H9 (cell line): ENCODE data around the gene CLCN3. TPM values are rescaled to one million over a fixed set of nuclear protein-coding genes. Genes with fewer than 3 reads are reported as not detected.

ENCODE experiments used
- DNase-seq: peaks from one replicate; pipeline ENCODE4 v3.0.0-alpha.2; 2017
- H2AFZ ChIP-seq: one replicate; pipeline ENCODE4 v1.6.1; 2013; ENCODE audit warnings: mild to moderate bottlenecking, low read length, control low read depth, moderate library complexity
- H2AK5ac ChIP-seq: 2 replicates; pipeline ENCODE4 v1.6.1; 2013; ENCODE audit warnings: low read length, control low read depth, mixed read lengths; ENCODE audit not compliant: insufficient read length
- H2BK120ac ChIP-seq: one replicate; pipeline ENCODE4 v1.6.1; 2013; ENCODE audit warnings: low read depth, mild to moderate bottlenecking, low read length, control low read depth, inconsistent platforms; ENCODE audit not compliant: poor library complexity, severe bottlenecking
- H2BK12ac ChIP-seq: 2 replicates; pipeline ENCODE4 v1.6.1; 2013; ENCODE audit warnings: low read length, control low read depth, mixed read lengths, low read depth; ENCODE audit not compliant: insufficient read length
- H2BK15ac ChIP-seq: 2 replicates; pipeline ENCODE4 v1.6.1; 2013; ENCODE audit warnings: low read depth, low read length, control low read depth
- H2BK20ac ChIP-seq: one replicate; pipeline ENCODE4 v1.6.1; 2013; ENCODE audit warnings: low read depth, mild to moderate bottlenecking, low read length, control low read depth, inconsistent platforms; ENCODE audit not compliant: poor library complexity, severe bottlenecking
- H2BK5ac ChIP-seq: 2 replicates; pipeline ENCODE4 v1.6.1; 2013; ENCODE audit warnings: low read length, control low read depth, mixed read lengths; ENCODE audit not compliant: insufficient read length
- H3K14ac ChIP-seq: 2 replicates; pipeline ENCODE4 v1.6.1; 2013; ENCODE audit warnings: low read length, control low read depth; ENCODE audit not compliant: insufficient read depth
- H3K18ac ChIP-seq: 2 replicates; pipeline ENCODE4 v1.6.1; 2013; ENCODE audit warnings: low read depth, mild to moderate bottlenecking, mixed read lengths, low read length, control low read depth; ENCODE audit not compliant: insufficient read length
- H3K23ac ChIP-seq: 2 replicates; pipeline ENCODE4 v1.6.1; 2013; ENCODE audit warnings: low read length, control low read depth, mixed read lengths, low read depth; ENCODE audit not compliant: insufficient read length
- H3K23me2 ChIP-seq: 2 replicates; pipeline ENCODE4 v1.6.1; 2013; ENCODE audit warnings: low read depth, mild to moderate bottlenecking, mixed read lengths, low read length, control low read depth; ENCODE audit not compliant: insufficient read length, poor library complexity, severe bottlenecking
- H3K27ac ChIP-seq: 2 replicates; pipeline ENCODE4 v1.5.1; 2013; ENCODE audit warnings: low read length, control low read depth, mixed read lengths, low read depth; ENCODE audit not compliant: insufficient read length
- H3K27me3 ChIP-seq: 2 replicates; pipeline ENCODE4 v1.6.1; 2013; ENCODE audit warnings: low read length, control low read depth, inconsistent platforms; ENCODE audit not compliant: insufficient read depth
- H3K4ac ChIP-seq: 2 replicates; pipeline ENCODE4 v1.6.1; 2013; ENCODE audit warnings: low read depth, mild to moderate bottlenecking, control low read depth, inconsistent platforms, low read length, moderate library complexity
- H3K4me1 ChIP-seq: 2 replicates; pipeline ENCODE4 v1.6.1; 2013; ENCODE audit warnings: low read length, control low read depth, inconsistent platforms; ENCODE audit not compliant: insufficient read depth
- H3K4me2 ChIP-seq: 2 replicates; pipeline ENCODE4 v1.6.1; 2013; ENCODE audit warnings: low read length, control low read depth, mixed read lengths; ENCODE audit not compliant: insufficient read length, insufficient read depth
- H3K56ac ChIP-seq: 2 replicates; pipeline ENCODE4 v1.6.1; 2013; ENCODE audit warnings: low read depth, mild to moderate bottlenecking, mixed read lengths, low read length, control low read depth; ENCODE audit not compliant: insufficient read length
- H3K79me1 ChIP-seq: 2 replicates; pipeline ENCODE4 v1.6.1; 2013; ENCODE audit warnings: low read depth, mild to moderate bottlenecking, moderate library complexity, low read length, control low read depth, inconsistent platforms; ENCODE audit not compliant: insufficient read depth, poor library complexity, severe bottlenecking
- H3K79me2 ChIP-seq: 2 replicates; pipeline ENCODE4 v1.6.1; 2013; ENCODE audit warnings: low read length, control low read depth, inconsistent platforms; ENCODE audit not compliant: insufficient read depth
- H3K9ac ChIP-seq: 2 replicates; pipeline ENCODE4 v1.6.1; 2013; ENCODE audit warnings: low read length, control low read depth, mixed read lengths; ENCODE audit not compliant: insufficient read length; ENCODE audit errors: extremely low read depth
- H3K9me3 ChIP-seq: one replicate; pipeline ENCODE4 v1.6.1; 2013; ENCODE audit warnings: low read depth, low read length, inconsistent platforms; ENCODE audit not compliant: control insufficient read depth
- H3T11ph ChIP-seq: one replicate; pipeline ENCODE4 v1.6.1; 2013; ENCODE audit warnings: mild to moderate bottlenecking, low read length, control low read depth, inconsistent platforms
- H4K20me1 ChIP-seq: one replicate; pipeline ENCODE4 v1.6.1; 2013; ENCODE audit not compliant: control insufficient read depth, insufficient read length, insufficient read depth
- H4K5ac ChIP-seq: 2 replicates; pipeline ENCODE4 v1.6.1; 2013; ENCODE audit warnings: low read depth, mild to moderate bottlenecking, mixed read lengths, low read length, control low read depth; ENCODE audit not compliant: insufficient read length
- H4K8ac ChIP-seq: replicated peaks from 2 replicates; pipeline ENCODE4 v1.6.1; 2013; ENCODE audit warnings: low read length, control low read depth, mixed read lengths, low read depth; ENCODE audit not compliant: insufficient read length
- H4K91ac ChIP-seq: 2 replicates; pipeline ENCODE4 v1.6.1; 2013; ENCODE audit warnings: low read depth, mild to moderate bottlenecking, moderate library complexity, mixed read lengths, low read length, control low read depth; ENCODE audit not compliant: insufficient read length
- H3K27ac Mint-ChIP-seq, 3 experiments: 2 replicates in 2 of 3; 3 replicates in 1 of 3; pipeline ENCODE4 v1.8.0; 2020 to 2021; ENCODE audit warnings: mixed read lengths in 3 of 3, mild to moderate bottlenecking in 1 of 3, moderate library complexity in 1 of 3
- H3K27me3 Mint-ChIP-seq: 2 replicates; pipeline ENCODE4 v1.8.0; 2021; ENCODE audit warnings: low read depth, mild to moderate bottlenecking, moderate library complexity, mixed read lengths
- H3K36me3 Mint-ChIP-seq, 3 experiments: 2 replicates in 2 of 3; 3 replicates in 1 of 3; pipeline ENCODE4 v1.8.0; 2020 to 2021; ENCODE audit warnings: low read depth in 3 of 3, mixed read lengths in 3 of 3; ENCODE audit not compliant: insufficient read depth in 1 of 3
- H3K4me1 Mint-ChIP-seq, 2 experiments: 2 replicates each; pipeline ENCODE4 v1.8.0; 2020; ENCODE audit warnings: mixed read lengths in 2 of 2
- H3K4me3 Mint-ChIP-seq, 2 experiments: 2 replicates in 1 of 2; 3 replicates in 1 of 2; pipeline ENCODE4 v1.8.0; 2020 to 2021; ENCODE audit warnings: mild to moderate bottlenecking in 2 of 2, mixed read lengths in 2 of 2, moderate library complexity in 1 of 2
- H3K9me3 Mint-ChIP-seq, 2 experiments: 2 replicates in 1 of 2; 3 replicates in 1 of 2; pipeline ENCODE4 v1.8.0; 2020; ENCODE audit warnings: mild to moderate bottlenecking in 2 of 2, mixed read lengths in 2 of 2, moderate library complexity in 1 of 2
- WGBS: extraction: QIAGEN DNeasy Blood & Tissue Kit; methylation state at CpG from one replicate; pipeline ENCODE4 v1.1.7; 2013; ENCODE audit warnings: missing lambda C conversion rate, low lambda C conversion rate, mixed read lengths; ENCODE audit not compliant: insufficient read length; ENCODE audit errors: extremely low coverage; 5-methylcytosine and 5-hydroxymethylcytosine counted together
- total RNA-seq: library from RNA; stranded (reverse); gene quantifications from 2 replicates; pipeline ENCODE4 v1.2.1, GENCODE V29; 2021
- TF ChIP-seq, protein P1 (sequence below): fragments of 200-600 bp; sonication (generic); conservative IDR thresholded peaks from 3 replicates; pipeline ENCODE4 v1.8.0; 2021; ENCODE audit warnings: antibody characterized with exemption, mild to moderate bottlenecking

The CLCN3 gene
- total RNA-seq, 1 experiment from 2014 or later, result 25.7 TPM

DNA sequence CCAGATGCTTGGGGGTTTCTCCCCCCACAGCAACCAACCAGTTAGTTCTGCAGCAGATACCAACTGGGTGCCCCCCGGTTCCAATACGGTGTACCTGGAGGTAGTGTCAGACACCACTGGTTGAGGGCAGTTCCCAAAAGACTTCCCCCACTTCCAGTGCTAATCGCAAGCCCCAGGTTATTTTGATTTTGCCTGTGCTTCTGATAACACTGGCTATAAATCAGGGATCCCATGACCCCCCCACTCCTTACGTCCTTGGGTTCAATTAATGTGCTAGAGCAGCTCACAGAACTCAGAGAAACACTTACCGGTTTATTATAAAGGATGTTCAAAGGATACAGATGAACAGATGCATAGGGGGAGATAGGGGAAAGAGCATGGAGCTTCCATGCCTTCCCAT, 5.5 kb downstream of the CLCN3 start:
- H3K4me1 ChIP-seq, result no peaks in the 10 kb centered on the region
- H2BK15ac ChIP-seq, result no peak overlapping the region
- no peaks in the 10 kb centered on the region for H3K9me3 ChIP-seq
- peaks cover 18% of the 10 kb centered on the region; the same call in 1 of the 2 replicates for H3K79me2 ChIP-seq
- H3K23me2 ChIP-seq, result peaks cover 3% of the 10 kb centered on the region
- no peak overlapping the region for H2BK12ac ChIP-seq
- TF ChIP-seq, protein P1, sequence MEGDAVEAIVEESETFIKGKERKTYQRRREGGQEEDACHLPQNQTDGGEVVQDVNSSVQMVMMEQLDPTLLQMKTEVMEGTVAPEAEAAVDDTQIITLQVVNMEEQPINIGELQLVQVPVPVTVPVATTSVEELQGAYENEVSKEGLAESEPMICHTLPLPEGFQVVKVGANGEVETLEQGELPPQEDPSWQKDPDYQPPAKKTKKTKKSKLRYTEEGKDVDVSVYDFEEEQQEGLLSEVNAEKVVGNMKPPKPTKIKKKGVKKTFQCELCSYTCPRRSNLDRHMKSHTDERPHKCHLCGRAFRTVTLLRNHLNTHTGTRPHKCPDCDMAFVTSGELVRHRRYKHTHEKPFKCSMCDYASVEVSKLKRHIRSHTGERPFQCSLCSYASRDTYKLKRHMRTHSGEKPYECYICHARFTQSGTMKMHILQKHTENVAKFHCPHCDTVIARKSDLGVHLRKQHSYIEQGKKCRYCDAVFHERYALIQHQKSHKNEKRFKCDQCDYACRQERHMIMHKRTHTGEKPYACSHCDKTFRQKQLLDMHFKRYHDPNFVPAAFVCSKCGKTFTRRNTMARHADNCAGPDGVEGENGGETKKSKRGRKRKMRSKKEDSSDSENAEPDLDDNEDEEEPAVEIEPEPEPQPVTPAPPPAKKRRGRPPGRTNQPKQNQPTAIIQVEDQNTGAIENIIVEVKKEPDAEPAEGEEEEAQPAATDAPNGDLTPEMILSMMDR, result no peak
- H3T11ph ChIP-seq, result no peak overlapping the region
- no CpG with 5 or more reads among the region's 5 CpGs for WGBS
- Mint-ChIP-seq H3K9me3 (no peaks in the 10 kb centered on the region), H3K4me3 (no peak overlapping the region), H3K27me3 (no peaks in the 10 kb centered on the region), H3K36me3 (no peaks in the 10 kb centered on the region), H3K4me1 (peaks cover 12 to 15% of the 10 kb centered on the region in 2 experiments), H3K27ac (no peak overlapping the region)
- no peak overlapping the region for H2AFZ ChIP-seq
- no peak overlapping the region for H4K91ac ChIP-seq
- no peak overlapping the region for H4K8ac ChIP-seq
- no peaks in the 10 kb centered on the region for H3K27me3 ChIP-seq
- H3K23ac ChIP-seq, result no peak overlapping the region
- no peak overlapping the region for H2BK120ac ChIP-seq
- H3K4me2 ChIP-seq, result no peak overlapping the region
- no peak overlapping the region for H3K9ac ChIP-seq
- no peak overlapping the region for H3K4ac ChIP-seq
- no peak overlapping the region for H3K18ac ChIP-seq
- no peak overlapping the region for H2BK20ac ChIP-seq
- no peak for DNase-seq
- no peak overlapping the region for H3K27ac ChIP-seq
- no peaks in the 10 kb centered on the region for H3K79me1 ChIP-seq
- no peak overlapping the region for H3K56ac ChIP-seq
- no peak overlapping the region for H4K5ac ChIP-seq
- H2AK5ac ChIP-seq, result no peak overlapping the region
- no peak overlapping the region for H3K14ac ChIP-seq
- H2BK5ac ChIP-seq, result no peak overlapping the region
- no peaks in the 10 kb centered on the region for H4K20me1 ChIP-seq
